Mucosa of rectum (tissue), 2 donors: ENCODE measurements around the gene CREB3.

Experiments used
- H3K27ac ChIP-seq, 2 donors: one replicate each; pipeline ENCODE4 v1.7.0; 2013; ENCODE audit warnings: inconsistent platforms in 2 of 2, low read depth in 2 of 2, low read length in 2 of 2
- H3K27me3 ChIP-seq, 2 donors: one replicate each; pipeline ENCODE4 v1.7.0; 2013; ENCODE audit warnings: low read length in 2 of 2; ENCODE audit not compliant: control insufficient read depth in 2 of 2, insufficient read depth in 2 of 2
- H3K36me3 ChIP-seq, 2 donors: one replicate each; pipeline ENCODE4 v1.7.0; 2013; ENCODE audit warnings: low read length in 2 of 2; ENCODE audit not compliant: control insufficient read depth in 2 of 2, insufficient read depth in 2 of 2
- H3K4me1 ChIP-seq, 2 donors: one replicate each; pipeline ENCODE4 v1.7.0; 2013; ENCODE audit warnings: low read length in 2 of 2, mild to moderate bottlenecking in 1 of 2; ENCODE audit not compliant: control insufficient read depth in 2 of 2, insufficient read depth in 2 of 2
- H3K4me3 ChIP-seq, 2 donors: one replicate each; pipeline ENCODE4 v1.7.0; 2013; ENCODE audit warnings: low read length in 2 of 2
- H3K9ac ChIP-seq, 2 donors: one replicate each; pipeline ENCODE4 v1.7.0; 2013; ENCODE audit warnings: low read length in 2 of 2, low read depth in 1 of 2, mild to moderate bottlenecking in 1 of 2
- H3K9me3 ChIP-seq, 2 donors: one replicate each; pipeline ENCODE4 v1.7.0; 2013; ENCODE audit warnings: low read length in 2 of 2; ENCODE audit not compliant: control insufficient read depth in 2 of 2
- donor health status: healthy.
- donor health status: Normal muscosa, but diverticular disease.

CREB3 gene

DNA sequence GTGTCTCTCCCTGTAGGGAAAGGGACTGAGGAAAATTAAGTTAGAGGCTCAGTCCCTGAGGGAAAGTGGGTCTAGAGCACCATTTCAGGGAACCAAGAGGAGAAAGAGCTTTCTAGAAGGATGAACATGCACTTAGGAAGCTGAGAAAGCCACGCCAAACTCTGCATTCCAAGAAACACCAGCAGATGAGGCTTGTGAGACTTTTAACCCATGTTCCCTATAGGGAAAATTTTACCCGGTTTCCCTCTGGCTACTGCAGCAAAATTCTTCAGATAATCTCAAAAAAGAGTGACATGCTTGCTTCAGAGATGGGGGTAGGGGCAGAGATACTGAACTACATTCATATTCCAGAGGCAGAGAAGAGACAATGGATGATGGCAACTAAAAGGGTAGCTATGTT lies 9.0 kb upstream of the CREB3 start:
- H3K27ac ChIP-seq: no peak overlapping the region
- no peak overlapping the region for H3K9ac ChIP-seq
- no peaks in the 10 kb centered on the region for H3K9me3 ChIP-seq
- peaks cover 16 to 22% of the 10 kb centered on the region in 2 donors for H3K4me1 ChIP-seq
- H3K4me3 ChIP-seq: no peak overlapping the region
- H3K36me3 ChIP-seq: peaks cover 68 to 72% of the 10 kb centered on the region in 2 donors
- no peaks in the 10 kb centered on the region for H3K27me3 ChIP-seq

DNA sequence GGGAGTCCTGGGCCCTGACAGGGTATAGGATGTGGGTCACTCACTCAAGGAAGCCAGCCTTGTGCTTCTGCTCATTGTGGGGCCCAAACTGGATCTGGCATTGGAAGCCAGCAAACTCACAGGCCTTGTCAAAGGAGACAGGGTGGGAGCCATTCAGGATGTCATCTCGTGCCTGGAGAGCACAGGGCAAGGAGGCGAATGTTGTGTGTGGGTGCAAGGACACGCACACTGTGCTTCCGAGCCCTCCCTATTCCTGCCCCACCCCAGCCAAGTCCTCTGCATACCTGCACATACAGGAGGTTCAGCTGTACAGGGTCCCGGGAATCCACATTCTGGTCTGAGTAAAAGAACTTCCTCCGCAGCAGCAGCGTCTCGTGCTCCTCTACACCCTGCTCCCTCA lies 8.6 kb upstream of the CREB3 start:
- Histone ChIP-seq H3K9ac (no peak overlapping the region), H3K4me3 (no peak overlapping the region), H3K9me3 (no peaks in the 10 kb centered on the region), H3K36me3 (peaks cover 63 to 67% of the 10 kb centered on the region in 2 donors), H3K27ac (no peak overlapping the region), H3K27me3 (no peaks in the 10 kb centered on the region), H3K4me1 (peaks cover 19 to 27% of the 10 kb centered on the region in 2 donors)

DNA sequence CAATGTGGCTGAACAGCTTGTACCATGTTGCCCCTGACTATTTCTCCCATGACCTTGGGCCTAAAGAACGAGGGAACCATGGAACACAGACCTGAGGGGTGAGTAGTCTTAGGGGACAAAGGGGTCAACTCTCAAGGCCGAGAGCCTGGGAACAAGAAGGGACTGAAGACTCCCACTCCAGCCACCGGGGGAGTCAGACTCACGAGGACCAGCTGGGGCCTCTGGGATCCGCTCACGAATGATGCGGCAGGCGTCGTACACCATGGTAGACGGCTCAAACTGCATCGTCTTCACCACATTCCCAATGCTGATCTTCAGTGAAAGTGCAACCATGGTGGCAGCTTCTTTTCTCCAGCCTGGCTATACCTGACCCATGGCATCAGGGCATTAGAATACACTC lies 7.1 kb upstream of the CREB3 start:
- H3K9ac ChIP-seq: no peak overlapping the region
- H3K4me1 ChIP-seq: peaks cover 33 to 41% of the 10 kb centered on the region in 2 donors
- no peaks in the 10 kb centered on the region for H3K27me3 ChIP-seq
- H3K36me3 ChIP-seq: peaks cover 48 to 53% of the 10 kb centered on the region in 2 donors
- H3K4me3 ChIP-seq: no peak overlapping the region
- no peak overlapping the region for H3K27ac ChIP-seq
- no peaks in the 10 kb centered on the region for H3K9me3 ChIP-seq

DNA sequence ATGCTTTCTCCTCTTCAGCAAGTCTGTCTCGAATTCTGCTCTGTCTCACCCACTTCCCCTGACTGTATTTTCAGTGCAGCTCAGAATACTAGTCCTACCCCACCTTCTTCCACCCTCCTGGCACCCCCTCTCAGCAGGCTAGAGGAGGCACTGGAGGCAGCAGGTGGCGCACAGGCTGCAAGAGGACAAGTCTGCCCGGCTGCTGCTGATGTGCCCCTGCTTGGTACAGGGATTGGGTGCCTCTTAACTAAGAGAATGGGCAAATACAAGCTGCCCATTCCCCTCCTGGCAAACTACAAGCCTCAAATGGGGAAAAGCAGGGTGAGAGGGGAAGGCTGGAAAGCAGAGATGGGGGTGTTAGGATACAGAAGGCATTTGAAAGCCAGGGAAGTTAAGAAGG lies 5.5 kb upstream of the CREB3 start:
- peaks cover 34 to 37% of the 10 kb centered on the region in 2 donors for H3K36me3 ChIP-seq
- peaks cover 40 to 51% of the 10 kb centered on the region in 2 donors for H3K4me1 ChIP-seq
- no peaks in the 10 kb centered on the region for H3K27me3 ChIP-seq
- H3K4me3 ChIP-seq: peak overlapping the region in 1 of 2 donors; percentile 94
- no peaks in the 10 kb centered on the region for H3K9me3 ChIP-seq
- H3K9ac ChIP-seq: peak overlapping the region in 1 of 2 donors; percentile 27
- H3K27ac ChIP-seq: peak overlapping the region; percentile 58 to 83

DNA sequence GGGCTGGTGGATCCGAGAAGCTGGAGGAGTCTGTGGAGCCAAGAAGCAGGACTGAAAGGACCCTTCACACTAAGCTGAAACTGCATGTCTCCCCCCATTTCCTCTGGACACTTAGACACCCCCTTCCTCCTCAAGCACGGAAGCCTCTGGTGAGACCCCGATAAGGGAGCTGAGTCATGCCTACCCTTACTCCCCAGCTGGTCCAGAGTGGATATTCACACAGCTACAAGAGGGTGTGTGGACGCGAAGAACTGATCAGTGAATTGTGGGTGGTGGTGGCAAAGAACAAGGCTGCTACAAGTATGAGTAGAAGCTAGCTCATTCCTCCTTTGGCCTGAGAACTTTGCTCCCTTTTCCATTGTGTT lies 4.8 kb upstream of the CREB3 start:
- Histone ChIP-seq H3K9me3 (no peaks in the 10 kb centered on the region), H3K27ac (peak overlapping the region; percentile 58 to 83), H3K27me3 (no peaks in the 10 kb centered on the region), H3K4me3 (peak overlapping the region; percentile 14 to 94), H3K4me1 (peaks cover 41 to 51% of the 10 kb centered on the region in 2 donors), H3K36me3 (peaks cover 26 to 30% of the 10 kb centered on the region in 2 donors), H3K9ac (peak overlapping the region; percentile 41 to 61)

DNA sequence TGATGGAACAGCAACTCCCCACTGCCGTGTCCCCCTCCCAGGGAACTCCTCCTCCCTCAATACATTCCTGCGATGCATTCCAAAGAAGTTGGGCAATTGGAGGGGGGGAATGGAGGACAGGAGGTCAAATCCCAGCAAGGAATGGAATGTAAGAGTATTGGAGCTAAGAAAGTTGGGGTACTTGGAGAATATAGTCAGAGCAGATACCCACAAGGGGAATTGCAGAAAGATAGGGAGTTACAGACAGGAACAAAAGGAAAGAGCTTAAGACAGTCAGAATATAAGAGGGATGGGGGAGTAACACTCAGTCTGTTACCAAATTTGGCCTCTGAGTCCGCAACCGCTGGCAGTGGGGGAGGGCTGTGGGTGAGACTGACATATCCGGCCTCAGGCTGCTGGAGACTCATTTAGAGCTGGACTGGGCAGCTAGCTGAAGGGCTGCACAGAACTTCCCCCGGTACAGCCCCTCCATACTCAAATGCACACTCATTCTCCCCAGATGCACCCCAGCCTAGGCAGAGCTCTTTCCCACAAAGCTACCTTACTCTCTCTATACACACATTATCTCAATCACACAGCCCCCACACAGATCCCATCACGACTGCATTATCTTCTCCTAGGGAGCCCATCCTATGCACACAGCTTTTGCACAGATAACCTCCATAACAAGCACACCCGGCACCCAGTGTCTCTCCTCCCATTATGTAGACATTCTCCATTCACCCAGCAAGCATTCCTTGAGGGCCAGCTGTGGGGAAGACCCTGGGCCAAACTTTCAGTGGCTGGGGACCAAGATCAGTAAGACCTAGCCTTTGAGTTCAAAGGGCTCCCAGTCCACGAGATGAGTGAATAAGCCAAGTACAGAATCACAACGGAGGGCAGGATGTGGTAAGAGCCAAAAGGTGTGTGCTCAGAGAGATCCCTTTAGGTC lies 4.2 kb upstream of the CREB3 start:
- H3K27ac ChIP-seq: peak overlapping the region; percentile 58 to 83
- no peaks in the 10 kb centered on the region for H3K9me3 ChIP-seq
- peak overlapping the region; percentile 41 to 61 for H3K9ac ChIP-seq
- H3K4me1 ChIP-seq: peaks cover 47 to 57% of the 10 kb centered on the region in 2 donors
- H3K4me3 ChIP-seq: peak overlapping the region; percentile 26 to 94
- H3K27me3 ChIP-seq: no peaks in the 10 kb centered on the region
- peaks cover 23% of the 10 kb centered on the region in 2 donors for H3K36me3 ChIP-seq

DNA sequence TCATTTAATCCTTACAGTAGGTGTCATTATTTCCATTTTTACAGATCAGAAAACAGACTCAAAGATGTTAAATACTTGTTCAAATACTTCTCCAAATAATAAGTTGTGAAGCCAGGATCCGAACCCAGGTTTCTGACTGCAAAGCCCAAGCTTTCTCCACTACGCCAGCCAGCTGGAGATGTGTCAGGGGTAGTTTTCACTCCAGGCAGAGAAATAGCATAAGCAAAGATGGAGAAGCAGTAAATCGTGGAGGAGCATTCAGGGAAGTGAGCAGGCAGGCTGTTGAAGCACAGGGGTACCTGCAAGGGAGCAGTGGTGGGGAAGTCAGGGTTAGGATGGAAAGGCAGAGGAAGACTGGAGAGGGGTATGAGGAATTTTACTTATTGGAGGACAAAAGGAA lies 3.4 kb upstream of the CREB3 start:
- peaks cover 15% of the 10 kb centered on the region in 2 donors for H3K36me3 ChIP-seq
- peaks cover 55 to 65% of the 10 kb centered on the region in 2 donors for H3K4me1 ChIP-seq
- H3K27me3 ChIP-seq: no peaks in the 10 kb centered on the region
- peak overlapping the region in 1 of 2 donors; percentile 4 for H3K9ac ChIP-seq
- no peaks in the 10 kb centered on the region for H3K9me3 ChIP-seq
- peak overlapping the region in 1 of 2 donors; percentile 94 for H3K4me3 ChIP-seq
- peak overlapping the region; percentile 69 to 98 for H3K27ac ChIP-seq

DNA sequence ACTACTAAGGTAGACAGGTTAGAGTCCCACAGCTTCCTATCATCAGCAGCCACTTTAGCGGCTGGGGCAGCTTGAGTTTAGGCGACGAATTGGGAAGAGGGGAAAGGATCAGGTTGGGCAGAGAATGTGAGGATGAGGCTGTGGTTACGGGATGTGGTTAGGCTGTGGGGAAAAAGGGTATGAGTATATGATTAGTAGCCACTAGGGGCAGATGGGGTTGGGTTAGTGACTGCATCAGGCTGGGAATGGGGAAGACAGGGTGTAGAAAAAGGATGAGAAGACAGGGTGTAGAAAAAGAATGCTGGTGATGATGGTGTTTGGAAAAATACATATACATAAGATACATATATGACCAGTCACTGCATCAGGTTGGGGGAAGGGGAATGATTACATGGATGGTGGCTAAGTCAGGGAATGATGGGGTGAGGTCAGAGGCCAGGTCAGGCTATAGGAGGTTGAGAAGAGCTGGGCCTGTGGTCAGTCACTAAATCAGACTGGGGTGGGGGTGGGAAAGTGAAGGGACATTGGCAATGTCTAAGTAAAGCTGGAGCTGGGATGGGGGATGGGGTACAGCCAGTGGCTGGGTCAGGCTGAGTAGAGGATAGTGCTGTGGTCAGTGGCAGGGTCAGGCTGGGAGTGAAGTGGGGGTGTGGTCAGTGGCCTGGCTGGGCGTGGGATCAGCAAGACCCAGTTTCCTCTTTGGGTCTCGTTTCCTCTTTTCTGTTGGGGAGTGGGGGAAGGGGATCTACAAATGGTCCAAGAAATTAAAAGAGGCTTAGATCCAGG lies 2.6 kb upstream of the CREB3 start:
- Histone ChIP-seq H3K27me3 (no peaks in the 10 kb centered on the region), H3K9ac (peak overlapping the region; percentile 4 to 35), H3K4me3 (peak overlapping the region; percentile 4 to 94), H3K4me1 (peaks cover 56 to 70% of the 10 kb centered on the region in 2 donors), H3K9me3 (no peaks in the 10 kb centered on the region), H3K36me3 (peaks cover 8 to 12% of the 10 kb centered on the region in 2 donors), H3K27ac (peak overlapping the region; percentile 98)

DNA sequence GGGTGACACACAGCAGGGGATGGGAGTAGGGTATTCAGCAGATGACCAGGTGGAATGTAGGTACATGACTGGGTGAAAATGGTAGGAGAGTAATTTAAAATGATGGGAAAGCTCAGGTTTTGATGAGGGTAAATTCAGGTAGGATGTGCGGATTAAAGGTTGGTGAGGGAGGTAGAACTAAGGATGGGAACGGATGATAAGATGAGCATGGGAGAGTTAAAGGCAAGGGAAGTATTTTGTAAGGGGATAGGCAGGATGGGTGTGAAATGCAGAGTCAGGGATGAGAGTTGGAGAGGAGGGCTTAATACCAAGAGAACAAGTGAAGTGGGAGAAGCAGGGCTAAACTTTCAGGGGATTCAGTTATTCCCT lies 2.0 kb upstream of the CREB3 start:
- peaks cover 56 to 74% of the 10 kb centered on the region in 2 donors for H3K4me1 ChIP-seq
- peaks cover 8 to 12% of the 10 kb centered on the region in 2 donors for H3K36me3 ChIP-seq
- peak overlapping the region; percentile 89 to 94 for H3K4me3 ChIP-seq
- peak overlapping the region; percentile 48 to 88 for H3K9ac ChIP-seq
- H3K9me3 ChIP-seq: no peaks in the 10 kb centered on the region
- H3K27me3 ChIP-seq: no peaks in the 10 kb centered on the region
- H3K27ac ChIP-seq: peak overlapping the region; percentile 98
